Neural cell (in vitro differentiated cells): ENCODE results near the gene SPRY4. TPM values are rescaled to one million over a fixed set of nuclear protein-coding genes. Genes with fewer than 3 reads are reported as not detected.
"Not testable (repeated sequence)": the region's sequence is repeated elsewhere in the genome, so short reads cannot be mapped to it uniquely, and the experiment has no call there.

Source experiments
- H2AFZ ChIP-seq: fragments of 200-600, 300-800 bp; sonication (generic), shearing (Covaris generic); 2 replicates; pipeline ENCODE4 v1.6.0; 2014; ENCODE audit warnings: low read depth, mild to moderate bottlenecking, antibody characterized with exemption, low read length, moderate library complexity
- H3F3A ChIP-seq: fragments of 200-600 bp; shearing (Covaris generic); 2 replicates; pipeline ENCODE4 v1.6.1; 2016; ENCODE audit warnings: mild to moderate bottlenecking, moderate library complexity, mixed read lengths, antibody characterized with exemption, low read length; ENCODE audit not compliant: insufficient read depth, poor library complexity, severe bottlenecking
- H3K27ac ChIP-seq: fragments of 200-600, 300-800 bp; sonication (generic), shearing (Covaris generic); 2 replicates; pipeline ENCODE4 v1.5.1; 2014; ENCODE audit warnings: mild to moderate bottlenecking, low read length, moderate library complexity
- H3K27me3 ChIP-seq: fragments of 300-800, 200-600 bp; sonication (generic), shearing (Covaris generic); 2 replicates; pipeline ENCODE4 v1.6.0; 2014; ENCODE audit warnings: mild to moderate bottlenecking, low read depth, low read length, moderate library complexity; ENCODE audit not compliant: insufficient read depth
- H3K36me3 ChIP-seq: fragments of 300-800, 200-600 bp; sonication (generic), shearing (Covaris generic); 2 replicates; pipeline ENCODE4 v1.5.1; 2014; ENCODE audit warnings: mild to moderate bottlenecking, antibody characterized with exemption, low read length, moderate library complexity; ENCODE audit not compliant: insufficient read depth
- H3K4me2 ChIP-seq: fragments of 300-800, 200-600 bp; sonication (generic), shearing (Covaris generic); 2 replicates; pipeline ENCODE4 v1.6.0; 2014; ENCODE audit warnings: mild to moderate bottlenecking, low read length
- H3K4me3 ChIP-seq: fragments of 300-800, 200-600 bp; sonication (generic), shearing (Covaris generic); 2 replicates; pipeline ENCODE4 v1.5.1; 2014; ENCODE audit warnings: mild to moderate bottlenecking, low read length, moderate library complexity
- H3K79me2 ChIP-seq: fragments of 200-600 bp; shearing (Covaris generic); replicated peaks from 2 replicates; pipeline ENCODE4 v1.6.0; 2014; ENCODE audit warnings: mild to moderate bottlenecking, low read length, moderate library complexity; ENCODE audit not compliant: insufficient read depth
- H3K9ac ChIP-seq: fragments of 300-800, 200-600 bp; sonication (generic), shearing (Covaris generic); 2 replicates; pipeline ENCODE4 v1.6.1; 2016; ENCODE audit warnings: mild to moderate bottlenecking, low read length, mixed read lengths
- H3K9me2 ChIP-seq: fragments of 200-600 bp; shearing (Covaris generic); 2 replicates; pipeline ENCODE4 v1.6.1; 2016; ENCODE audit warnings: mild to moderate bottlenecking, low read length, mixed read lengths; ENCODE audit not compliant: insufficient read depth
- H3K9me3 ChIP-seq: fragments of 200-600, 300-800 bp; sonication (generic), shearing (Covaris generic); 2 replicates; pipeline ENCODE4 v1.6.1; 2016; ENCODE audit warnings: mild to moderate bottlenecking, mixed run types, low read length, moderate library complexity, mixed read lengths
- H4K20me1 ChIP-seq: fragments of 200-600 bp; shearing (Covaris generic); 2 replicates; pipeline ENCODE4 v1.6.1; 2016; ENCODE audit warnings: mild to moderate bottlenecking, mixed run types; ENCODE audit not compliant: insufficient read depth
- EP300 ChIP-seq: fragments of 450-650 bp; conservative IDR thresholded peaks from 2 replicates; pipeline ENCODE4 v1.6.1; 2014; ENCODE audit warnings: antibody characterized with exemption, mild to moderate bottlenecking, moderate library complexity; ENCODE audit not compliant: poor library complexity, severe bottlenecking
- EZH2 ChIP-seq: fragments of 200-600, 300-800 bp; shearing (Covaris generic), sonication (generic); IDR thresholded peaks from 2 replicates; pipeline ENCODE4 v1.6.1; 2014; ENCODE audit warnings: antibody characterized with exemption, low read length, borderline replicate concordance, mild to moderate bottlenecking; ENCODE audit not compliant: insufficient read depth, poor library complexity, severe bottlenecking
- MXI1 ChIP-seq: fragments of 450-650 bp; conservative IDR thresholded peaks from 2 replicates; pipeline ENCODE4 v1.6.1; 2014; ENCODE audit warnings: antibody characterized with exemption, mild to moderate bottlenecking; ENCODE audit not compliant: poor library complexity, severe bottlenecking
- POLR2AphosphoS5 ChIP-seq: IDR thresholded peaks from 2 replicates; pipeline ENCODE4 v1.6.1; 2012
- RAD21 ChIP-seq: fragments of 450-650 bp; conservative IDR thresholded peaks from 2 replicates; pipeline ENCODE4 v1.6.1; 2014; ENCODE audit warnings: antibody characterized with exemption, mild to moderate bottlenecking, moderate library complexity
- SMC3 ChIP-seq: fragments of 450-650 bp; conservative IDR thresholded peaks from 2 replicates; pipeline ENCODE4 v1.6.1; 2014; ENCODE audit warnings: antibody characterized with exemption, mild to moderate bottlenecking, moderate library complexity; ENCODE audit not compliant: poor library complexity
- TAF1 ChIP-seq: IDR thresholded peaks from 2 replicates; pipeline ENCODE4 v1.6.1; 2012; ENCODE audit warnings: low read depth
- polyA plus RNA-seq: library from polyadenylated mRNA; depleted of rRNA; stranded (reverse); fragments of >200 nt; gene quantifications from 2 replicates; pipeline ENCODE4 v1.2.3, GENCODE V29; 2014
- TF ChIP-seq, protein P1 (sequence below): IDR thresholded peaks from 2 replicates; pipeline ENCODE4 v1.6.1; 2012; ENCODE audit warnings: borderline replicate concordance

The SPRY4 gene
- polyA plus RNA-seq, 1 donor from 2014 or later, result 0.47 TPM

DNA sequence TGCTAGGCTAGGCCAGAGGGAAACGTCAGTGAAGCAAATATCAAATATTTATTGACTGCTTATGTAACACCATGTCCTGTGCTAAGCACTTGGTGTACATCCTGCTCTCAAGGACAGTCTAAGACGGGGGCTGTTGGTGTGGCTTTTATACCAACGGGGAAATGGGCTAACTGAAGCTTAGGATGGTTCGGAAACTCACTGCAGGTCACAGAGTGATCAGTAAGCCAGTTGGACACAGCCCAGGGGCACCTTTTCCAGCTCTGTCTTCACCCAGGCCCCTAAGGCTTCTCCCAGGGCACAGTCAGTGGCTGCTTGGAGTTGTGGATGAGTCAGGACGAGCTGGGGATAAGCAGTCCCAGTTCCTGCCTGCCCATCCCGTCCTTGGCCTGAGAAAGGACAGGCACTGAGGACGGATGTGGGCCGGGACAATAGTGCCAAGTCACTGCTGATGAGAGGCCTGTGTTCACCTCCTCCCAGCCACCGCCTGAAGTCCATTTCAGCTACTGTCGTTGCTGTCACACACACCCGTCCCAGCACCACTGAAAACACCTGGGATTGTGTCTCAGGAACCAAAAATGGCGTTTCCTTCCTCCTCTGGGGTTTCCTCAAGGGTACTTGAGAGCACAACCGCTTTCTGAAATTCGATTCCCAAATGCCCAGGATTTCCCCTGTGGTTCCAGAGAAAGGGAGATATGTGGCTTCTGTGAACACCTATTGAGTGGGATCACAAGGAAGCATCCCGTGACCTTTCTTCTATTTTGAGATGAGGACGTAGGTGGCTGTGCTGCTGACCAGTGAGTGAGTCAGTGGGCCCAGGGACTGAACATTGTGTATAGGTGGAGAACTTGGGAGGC, 17.5 kb upstream of the SPRY4 start:
- no peak for TF ChIP-seq POLR2AphosphoS5
- Histone ChIP-seq H3K4me2 (no peak overlapping the region), H4K20me1 (no peaks in the 10 kb centered on the region), H3K27me3 (no peaks in the 10 kb centered on the region), H3K9ac (no peak overlapping the region), H3K9me2 (no peaks in the 10 kb centered on the region), H3K4me3 (no peak overlapping the region), H3F3A (no peaks in the 10 kb centered on the region), H2AFZ (no peak overlapping the region), H3K9me3 (no peaks in the 10 kb centered on the region), H3K27ac (no peak overlapping the region), H3K79me2 (no peaks in the 10 kb centered on the region), H3K36me3 (no peaks in the 10 kb centered on the region)

DNA sequence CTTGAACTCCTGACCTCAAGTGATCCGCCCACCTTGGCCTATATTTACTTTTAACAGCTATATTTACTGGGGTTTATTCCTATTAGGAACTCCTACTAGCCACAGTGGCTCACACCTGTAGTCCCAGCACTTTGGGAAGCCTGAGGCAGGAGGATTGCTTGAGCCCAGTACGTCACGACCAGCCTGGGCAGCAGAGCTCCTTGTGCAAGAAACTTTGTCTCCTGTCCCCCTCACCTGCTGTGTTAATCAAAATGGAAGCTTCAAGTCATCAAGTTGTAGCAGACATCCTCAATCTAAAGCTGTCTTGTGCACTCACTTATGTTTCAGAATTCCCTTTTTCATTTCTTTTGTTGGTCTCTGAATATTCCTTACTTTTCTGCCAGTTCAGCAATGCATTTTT, 15.0 kb upstream of the SPRY4 start:
- TF ChIP-seq TAF1 (no peak), EP300 (no peak), EZH2 (no peak), RAD21 (no peak), MXI1 (no peak), POLR2AphosphoS5 (no peak), SMC3 (no peak)
- no peaks in the 10 kb centered on the region for H3K9me3 ChIP-seq
- H4K20me1 ChIP-seq, result no peaks in the 10 kb centered on the region
- no peak overlapping the region for H3K27ac ChIP-seq
- no peaks in the 10 kb centered on the region for H3K36me3 ChIP-seq
- no peaks in the 10 kb centered on the region for H3K9me2 ChIP-seq
- H3K4me3 ChIP-seq, result no peak overlapping the region
- H3K27me3 ChIP-seq, result no peaks in the 10 kb centered on the region
- H3K4me2 ChIP-seq, result no peak overlapping the region
- no peak overlapping the region for H2AFZ ChIP-seq
- no peaks in the 10 kb centered on the region for H3K79me2 ChIP-seq
- no peaks in the 10 kb centered on the region for H3F3A ChIP-seq
- no peak overlapping the region for H3K9ac ChIP-seq

DNA sequence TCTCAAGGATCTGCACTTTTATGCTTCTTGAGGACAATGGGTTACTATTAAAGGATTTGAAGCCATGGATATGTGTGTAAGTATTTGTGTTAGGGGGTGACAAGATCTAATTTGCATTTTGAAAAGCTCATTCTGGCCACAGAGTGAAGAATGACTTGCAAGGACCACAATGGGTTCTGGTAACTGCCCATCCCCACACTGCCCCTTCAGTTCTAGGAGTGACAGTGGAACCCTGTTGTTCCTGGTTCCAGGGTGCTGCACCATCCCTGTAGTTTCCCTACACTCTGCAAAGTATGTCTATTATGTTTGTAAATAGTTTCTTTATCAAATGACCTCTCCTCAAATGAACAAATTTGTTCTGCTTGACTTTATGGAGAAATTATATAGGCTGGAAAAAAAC, 9.7 kb upstream of the SPRY4 start:
- no peaks in the 10 kb centered on the region for H3K9me3 ChIP-seq
- H3F3A ChIP-seq, result no peaks in the 10 kb centered on the region
- no peaks in the 10 kb centered on the region for H3K36me3 ChIP-seq
- H3K27ac ChIP-seq, result no peak overlapping the region
- no peaks in the 10 kb centered on the region for H3K27me3 ChIP-seq
- H3K9me2 ChIP-seq, result no peaks in the 10 kb centered on the region
- TF ChIP-seq RAD21 (no peak), MXI1 (no peak)
- TF ChIP-seq, protein P1, sequence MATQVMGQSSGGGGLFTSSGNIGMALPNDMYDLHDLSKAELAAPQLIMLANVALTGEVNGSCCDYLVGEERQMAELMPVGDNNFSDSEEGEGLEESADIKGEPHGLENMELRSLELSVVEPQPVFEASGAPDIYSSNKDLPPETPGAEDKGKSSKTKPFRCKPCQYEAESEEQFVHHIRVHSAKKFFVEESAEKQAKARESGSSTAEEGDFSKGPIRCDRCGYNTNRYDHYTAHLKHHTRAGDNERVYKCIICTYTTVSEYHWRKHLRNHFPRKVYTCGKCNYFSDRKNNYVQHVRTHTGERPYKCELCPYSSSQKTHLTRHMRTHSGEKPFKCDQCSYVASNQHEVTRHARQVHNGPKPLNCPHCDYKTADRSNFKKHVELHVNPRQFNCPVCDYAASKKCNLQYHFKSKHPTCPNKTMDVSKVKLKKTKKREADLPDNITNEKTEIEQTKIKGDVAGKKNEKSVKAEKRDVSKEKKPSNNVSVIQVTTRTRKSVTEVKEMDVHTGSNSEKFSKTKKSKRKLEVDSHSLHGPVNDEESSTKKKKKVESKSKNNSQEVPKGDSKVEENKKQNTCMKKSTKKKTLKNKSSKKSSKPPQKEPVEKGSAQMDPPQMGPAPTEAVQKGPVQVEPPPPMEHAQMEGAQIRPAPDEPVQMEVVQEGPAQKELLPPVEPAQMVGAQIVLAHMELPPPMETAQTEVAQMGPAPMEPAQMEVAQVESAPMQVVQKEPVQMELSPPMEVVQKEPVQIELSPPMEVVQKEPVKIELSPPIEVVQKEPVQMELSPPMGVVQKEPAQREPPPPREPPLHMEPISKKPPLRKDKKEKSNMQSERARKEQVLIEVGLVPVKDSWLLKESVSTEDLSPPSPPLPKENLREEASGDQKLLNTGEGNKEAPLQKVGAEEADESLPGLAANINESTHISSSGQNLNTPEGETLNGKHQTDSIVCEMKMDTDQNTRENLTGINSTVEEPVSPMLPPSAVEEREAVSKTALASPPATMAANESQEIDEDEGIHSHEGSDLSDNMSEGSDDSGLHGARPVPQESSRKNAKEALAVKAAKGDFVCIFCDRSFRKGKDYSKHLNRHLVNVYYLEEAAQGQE, result no peak
- H4K20me1 ChIP-seq, result no peaks in the 10 kb centered on the region
- H2AFZ ChIP-seq, result no peak overlapping the region
- no peak overlapping the region for H3K4me3 ChIP-seq
- H3K9ac ChIP-seq, result no peak overlapping the region
- H3K4me2 ChIP-seq, result no peak overlapping the region
- H3K79me2 ChIP-seq, result no peaks in the 10 kb centered on the region

DNA sequence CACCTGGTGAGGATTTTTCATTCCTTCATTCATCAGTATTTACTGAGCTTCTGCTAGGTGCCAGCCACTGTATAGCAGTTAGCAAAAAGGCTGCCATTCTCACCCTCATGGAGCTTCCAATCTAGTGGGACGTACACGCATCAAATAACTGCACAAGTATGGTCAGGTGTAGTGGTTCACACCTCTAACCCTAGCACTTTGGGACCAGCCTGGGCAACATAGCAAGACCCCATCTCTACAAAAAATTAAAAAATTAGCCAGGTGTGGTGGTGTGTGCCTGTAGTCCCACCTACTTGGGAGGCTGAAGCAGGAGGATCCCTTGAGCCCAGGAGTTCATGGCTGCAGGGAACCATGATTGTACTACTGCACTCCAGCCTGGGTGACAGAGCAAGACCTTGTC, 8.9 kb upstream of the SPRY4 start:
- H4K20me1 ChIP-seq, H3K36me3 ChIP-seq, H3K9ac ChIP-seq, H3K9me2 ChIP-seq, H3K27me3 ChIP-seq, H3K4me3 ChIP-seq, H3K9me3 ChIP-seq, H3K79me2 ChIP-seq, H3K4me2 ChIP-seq, H2AFZ ChIP-seq, H3F3A ChIP-seq, H3K27ac ChIP-seq: not testable (repeated sequence)
